Spleen (tissue), 7 donors: ENCODE data around the gene OR4K14.

Source experiments
- CTCF ChIP-seq, 11 experiments: fragments of 200-600 bp in 7 of 11; fragments of 450-650 bp in 4 of 11; sonication (generic) in 4 of 11; IDR thresholded peaks in 8 of 11; conservative IDR thresholded peaks in 3 of 11; 1 replicate in 7 of 11; 2 replicates in 4 of 11; pipeline versions ENCODE4 v1.4.0 to v1.8.0; 2016 to 2021; ENCODE audit warnings: antibody characterized with exemption in 11 of 11, inconsistent platforms in 4 of 11, mild to moderate bottlenecking in 1 of 11
- POLR2A ChIP-seq, 3 donors: fragments of 450-650 bp; IDR thresholded peaks; one replicate each; pipeline ENCODE4 v1.5.1; 2017; ENCODE audit warnings: antibody characterized with exemption in 3 of 3, mild to moderate bottlenecking in 1 of 3
- donor health status: DM: no; HTN: no; CAD: no; lungs with moderate emphysema.
- donor health status: DM: no; HTN: no; CAD: no.
- donor health status: DM: no; HTN: no; CAD: no.

DNA sequence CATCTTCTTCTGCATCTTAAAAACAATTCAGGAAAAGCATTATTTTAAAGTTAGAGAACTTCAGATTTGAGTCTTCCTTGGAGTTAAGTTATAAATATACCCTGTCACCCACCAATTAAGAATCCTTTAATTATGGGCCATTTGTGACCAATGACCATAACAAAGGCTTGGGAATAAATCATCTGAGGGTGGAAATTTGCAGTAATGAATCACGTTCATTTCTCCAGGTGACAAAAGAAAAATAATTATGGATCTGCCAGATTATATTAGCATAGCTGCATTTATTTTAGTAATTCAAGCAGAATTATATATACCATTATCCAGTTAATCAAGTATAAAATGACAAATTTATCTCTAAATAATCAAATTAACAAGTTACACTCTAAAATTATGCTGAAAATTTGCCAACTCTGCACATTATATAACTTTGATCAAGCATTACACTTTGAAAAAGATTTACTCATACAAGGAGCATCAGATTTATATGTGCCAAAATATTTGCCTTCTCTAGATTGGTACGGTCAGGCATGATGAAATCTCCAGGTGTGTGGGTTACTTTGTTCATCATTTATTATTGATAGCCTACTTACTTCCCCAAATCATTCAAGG is at the start of gene OR4K14:
- TF ChIP-seq POLR2A (IDR thresholded peaks at IDR 0.05) = no peak
- no peak for TF ChIP-seq CTCF (IDR thresholded peaks at IDR 0.05 in 8 of 11, conservative IDR thresholded peaks at IDR 0.05 in 3 of 11)
